Tibial nerve (tissue), 4 donors: Measurements from ENCODE around the gene CD37. TPM values are rescaled to one million over a fixed set of nuclear protein-coding genes. Genes with fewer than 3 reads are reported as not detected.

Source experiments
- DNase-seq, 2 donors: peaks; one replicate each; pipeline ENCODE4 v3.0.0-alpha.2; 2019; ENCODE audit warnings: low spot score in 2 of 2
- H3K27ac ChIP-seq, 4 donors: fragments of 200-600 bp; sonication (generic) in 3 of 4; one replicate each; pipeline ENCODE4 v1.5.1; 2017 to 2019; ENCODE audit warnings: mild to moderate bottlenecking in 1 of 4
- H3K27me3 ChIP-seq, 2 donors: fragments of 200-600 bp; sonication (generic) in 1 of 2; one replicate each; pipeline versions ENCODE4 v1.5.1 to v1.6.0; 2017 to 2019
- H3K36me3 ChIP-seq, 3 donors: fragments of 200-600 bp; sonication (generic); one replicate each; pipeline ENCODE4 v1.5.1; 2018 to 2019
- H3K4me1 ChIP-seq, 4 donors: fragments of 200-600 bp; sonication (generic) in 3 of 4; one replicate each; pipeline ENCODE4 v1.5.1; 2017 to 2019
- H3K4me3 ChIP-seq, 4 donors: fragments of 200-600 bp; sonication (generic) in 3 of 4; one replicate each; pipeline ENCODE4 v1.5.1; 2017 to 2019; ENCODE audit warnings: mild to moderate bottlenecking in 1 of 4, moderate library complexity in 1 of 4
- H3K9me3 ChIP-seq, 4 donors: fragments of 200-600 bp; sonication (generic) in 3 of 4; one replicate each; pipeline ENCODE4 v1.5.1; 2017 to 2019
- CTCF ChIP-seq, 5 experiments: fragments of 200-600 bp in 3 of 5; fragments of 450-650 bp in 2 of 5; sonication (generic) in 3 of 5; IDR thresholded peaks; one replicate each; pipeline ENCODE4 v1.5.1; 2016 to 2019; ENCODE audit warnings: antibody characterized with exemption in 5 of 5, mild to moderate bottlenecking in 3 of 5, moderate library complexity in 2 of 5
- EP300 ChIP-seq, 2 donors: sonication (generic); formaldehyde crosslinking; IDR thresholded peaks; one replicate each; pipeline ENCODE4 v1.6.1; 2017; ENCODE audit warnings: antibody characterized with exemption in 2 of 2, mild to moderate bottlenecking in 1 of 2
- POLR2A ChIP-seq, 2 donors: fragments of 450-650 bp; IDR thresholded peaks; one replicate each; pipeline ENCODE4 v1.6.1; 2017; ENCODE audit warnings: antibody characterized with exemption in 2 of 2, mild to moderate bottlenecking in 2 of 2, moderate library complexity in 2 of 2
- WGBS, 2 donors: methylation state at CpG; one replicate each; pipeline ENCODE4 v1.1.5; 2018; 5-methylcytosine and 5-hydroxymethylcytosine counted together
- total RNA-seq, 4 donors: library from RNA; depleted of rRNA; stranded (reverse); fragments of >200 nt; gene quantifications; one replicate each; pipeline ENCODE4 v1.1.0, GENCODE V29; 2016

Gene CD37
- total RNA-seq, 4 donors from 2014 or later: 9.8 to 18.6 (median 15.8) TPM

- H3K36me3 ChIP-seq: peaks cover 0 to 10% (median 0%) of the 10 kb centered on the region in 3 donors
- no peak overlapping the region for H3K4me3 ChIP-seq
- peaks cover 0 to 7% of the 10 kb centered on the region in 2 donors for H3K27me3 ChIP-seq
- DNase-seq: no peak
- no peak for TF ChIP-seq CTCF (IDR thresholded peaks at IDR 0.05)
- no peak for TF ChIP-seq POLR2A (IDR thresholded peaks at IDR 0.05)
- TF ChIP-seq EP300 (IDR thresholded peaks at IDR 0.05): no peak
- H3K4me1 ChIP-seq: peaks cover 0 to 11% (median 0%) of the 10 kb centered on the region in 4 donors
- 73 to 82% methylated on average over 3 of the region's 3 CpGs for WGBS, 2 donors
- peak overlapping the region in 1 of 4 donors; percentile 47 for H3K27ac ChIP-seq
- no peaks in the 10 kb centered on the region for H3K9me3 ChIP-seq
Measured at GRCh38 chr19:49333418-49333805, 1.8 kb upstream of the CD37 start.

DNA sequence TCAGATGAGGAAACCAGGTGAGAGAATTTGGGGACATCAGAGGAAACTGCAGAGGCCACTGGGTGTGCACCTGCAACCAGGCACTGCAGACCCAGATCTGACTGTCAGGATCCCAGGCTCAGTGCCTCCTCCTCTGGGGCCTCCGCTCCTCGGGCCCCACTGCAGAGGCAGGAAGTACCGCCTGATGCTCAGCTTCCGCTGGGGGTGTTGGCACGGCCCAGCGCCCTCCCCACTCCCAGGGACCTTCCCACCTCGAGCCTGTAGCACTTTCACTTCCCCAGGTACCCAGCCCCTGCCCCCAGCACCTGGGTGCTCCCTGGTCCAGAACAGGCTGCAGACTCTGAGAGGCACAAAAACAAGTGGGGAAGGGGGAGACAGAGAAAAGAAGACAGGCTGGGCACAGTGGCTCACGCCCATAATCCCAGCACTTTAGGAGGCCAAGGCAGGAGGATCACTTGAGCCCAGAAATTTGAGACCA lies 1.4 kb upstream of the CD37 start:
- TF ChIP-seq EP300 (IDR thresholded peaks at IDR 0.05) (no peak), CTCF (IDR thresholded peaks at IDR 0.05) (no peak), POLR2A (IDR thresholded peaks at IDR 0.05) (no peak)
- peak overlapping the region in 1 of 4 donors; percentile 81 for H3K27ac ChIP-seq
- no peaks in the 10 kb centered on the region for H3K9me3 ChIP-seq
- peaks cover 0 to 10% (median 0%) of the 10 kb centered on the region in 3 donors for H3K36me3 ChIP-seq
- peaks cover 0 to 16% (median 0%) of the 10 kb centered on the region in 4 donors for H3K4me1 ChIP-seq
- WGBS, 2 donors: 65 to 67% methylated on average over 1 to 6 of the region's 8 CpGs
- H3K4me3 ChIP-seq: no peak overlapping the region
- no peak for DNase-seq
- peaks cover 0 to 12% of the 10 kb centered on the region in 2 donors for H3K27me3 ChIP-seq

- H3K36me3 ChIP-seq: peaks cover 0 to 11% (median 0%) of the 10 kb centered on the region in 3 donors
- no peak for TF ChIP-seq POLR2A (IDR thresholded peaks at IDR 0.05)
- no peak for TF ChIP-seq EP300 (IDR thresholded peaks at IDR 0.05)
- TF ChIP-seq CTCF (IDR thresholded peaks at IDR 0.05): no peak
- no peaks in the 10 kb centered on the region for H3K9me3 ChIP-seq
- peaks cover 0 to 17% of the 10 kb centered on the region in 2 donors for H3K27me3 ChIP-seq
- H3K27ac ChIP-seq: peak overlapping the region in 2 of 4 donors; percentile 6 to 81
- WGBS, 2 donors: 74 to 79% methylated on average over 13 to 14 of the region's 14 CpGs
- DNase-seq: no peak
- H3K4me1 ChIP-seq: peaks cover 0 to 37% (median 8%) of the 10 kb centered on the region in 4 donors
- peak overlapping the region in 2 of 4 donors; percentile 41 to 52 for H3K4me3 ChIP-seq
Measured at GRCh38 chr19:49335784-49336481, 727 bp downstream of the CD37 start.

DNA sequence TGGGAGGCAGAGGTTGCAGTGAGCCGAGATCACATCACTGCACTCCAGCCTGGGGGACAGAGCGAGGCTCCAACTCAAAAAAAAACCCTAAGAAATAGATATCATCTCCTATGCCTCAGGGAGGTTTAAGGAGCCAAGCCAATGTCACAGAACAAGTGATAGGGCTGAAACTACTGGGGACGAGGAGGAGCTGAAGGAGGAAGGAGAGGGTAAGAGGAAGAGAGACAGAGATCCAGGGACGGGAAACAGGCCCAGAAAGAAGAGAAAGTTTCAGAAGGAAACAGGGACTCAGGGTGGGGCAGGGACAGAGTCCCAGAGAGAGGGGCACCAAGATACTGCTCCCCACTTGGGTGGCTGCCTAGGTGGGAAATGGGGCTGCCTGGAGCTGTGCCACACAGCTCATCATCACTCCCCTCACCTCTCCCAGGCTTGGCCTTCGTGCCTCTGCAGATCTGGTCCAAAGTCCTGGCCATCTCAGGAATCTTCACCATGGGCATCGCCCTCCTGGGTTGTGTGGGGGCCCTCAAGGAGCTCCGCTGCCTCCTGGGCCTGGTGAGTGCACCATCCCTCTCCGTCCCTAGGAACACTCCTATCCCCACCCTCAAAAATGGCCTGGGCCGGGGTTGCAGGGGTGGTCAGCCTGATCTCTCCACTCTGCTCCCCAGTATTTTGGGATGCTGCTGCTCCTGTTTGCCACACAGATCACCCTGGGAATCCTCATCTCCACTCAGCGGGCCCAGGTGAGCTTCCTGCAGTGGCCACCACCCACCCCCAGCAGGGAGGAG lies 1.5 kb downstream of the CD37 start:
- H3K27ac ChIP-seq: peak overlapping the region in 1 of 4 donors; percentile 81

More for the DNA sequence above, 1.5 kb downstream of the CD37 start:
- DNase-seq: no peak
- Histone ChIP-seq H3K4me3 (peak overlapping the region in 1 of 4 donors; percentile 52), H3K9me3 (no peaks in the 10 kb centered on the region), H3K4me1 (peaks cover 0 to 37% (median 8%) of the 10 kb centered on the region in 4 donors), H3K27me3 (peaks cover 0 to 17% of the 10 kb centered on the region in 2 donors), H3K36me3 (peaks cover 0 to 11% (median 0%) of the 10 kb centered on the region in 3 donors)
- WGBS, 2 donors: 86 to 88% methylated on average over 9 to 10 of the region's 10 CpGs
- no peak for TF ChIP-seq POLR2A (IDR thresholded peaks at IDR 0.05)
- TF ChIP-seq CTCF (IDR thresholded peaks at IDR 0.05): no peak
- no peak for TF ChIP-seq EP300 (IDR thresholded peaks at IDR 0.05)
